Measurements from ENCODE around the gene MCTP1.

Gene MCTP1

DNA sequence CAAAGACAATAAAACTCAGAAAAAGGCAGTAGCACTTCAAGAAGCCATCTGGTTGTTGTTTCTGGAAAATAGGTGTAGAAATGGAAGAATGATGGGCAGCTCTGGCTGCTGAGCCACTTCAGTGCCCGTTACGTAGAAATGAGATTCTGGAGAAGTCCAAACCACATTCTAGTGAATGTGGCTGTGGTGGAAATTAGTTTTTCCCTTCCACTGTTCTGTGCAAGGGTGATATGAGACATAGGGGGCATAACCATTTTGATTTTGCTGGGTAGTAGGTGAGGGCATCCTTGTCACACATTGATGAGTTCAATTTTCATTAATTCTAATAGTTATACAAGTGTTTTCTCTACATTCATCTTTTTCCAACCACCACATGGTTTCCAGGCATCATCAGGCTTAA lies 275.1 kb downstream of the MCTP1 start:
- H3K36me3 ChIP-seq (replicated peaks; ENCODE audit: insufficient read depth, low read length): no peaks in the 10 kb centered on the region
- DNase-seq: no peak
- TF ChIP-seq, protein P1, sequence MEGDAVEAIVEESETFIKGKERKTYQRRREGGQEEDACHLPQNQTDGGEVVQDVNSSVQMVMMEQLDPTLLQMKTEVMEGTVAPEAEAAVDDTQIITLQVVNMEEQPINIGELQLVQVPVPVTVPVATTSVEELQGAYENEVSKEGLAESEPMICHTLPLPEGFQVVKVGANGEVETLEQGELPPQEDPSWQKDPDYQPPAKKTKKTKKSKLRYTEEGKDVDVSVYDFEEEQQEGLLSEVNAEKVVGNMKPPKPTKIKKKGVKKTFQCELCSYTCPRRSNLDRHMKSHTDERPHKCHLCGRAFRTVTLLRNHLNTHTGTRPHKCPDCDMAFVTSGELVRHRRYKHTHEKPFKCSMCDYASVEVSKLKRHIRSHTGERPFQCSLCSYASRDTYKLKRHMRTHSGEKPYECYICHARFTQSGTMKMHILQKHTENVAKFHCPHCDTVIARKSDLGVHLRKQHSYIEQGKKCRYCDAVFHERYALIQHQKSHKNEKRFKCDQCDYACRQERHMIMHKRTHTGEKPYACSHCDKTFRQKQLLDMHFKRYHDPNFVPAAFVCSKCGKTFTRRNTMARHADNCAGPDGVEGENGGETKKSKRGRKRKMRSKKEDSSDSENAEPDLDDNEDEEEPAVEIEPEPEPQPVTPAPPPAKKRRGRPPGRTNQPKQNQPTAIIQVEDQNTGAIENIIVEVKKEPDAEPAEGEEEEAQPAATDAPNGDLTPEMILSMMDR (IDR thresholded peaks at IDR 0.05; ENCODE audit: low read length): no peak
- TF ChIP-seq EZH2 (optimal IDR thresholded peaks at IDR 0.05; ENCODE audit: low read depth, low read length) (no peak), EZH2phosphoT487 (IDR thresholded peaks at IDR 0.05; ENCODE audit: low read length) (no peak)
- no peak overlapping the region for H3K4me3 ChIP-seq (ENCODE audit: low read length)
- no peak overlapping the region for H3K9ac ChIP-seq (ENCODE audit: low read length)
- H3F3A ChIP-seq (ENCODE audit: insufficient read depth, low read length): no peaks in the 10 kb centered on the region
- H3K27ac ChIP-seq (ENCODE audit: low read length): no peak overlapping the region
- no peaks in the 10 kb centered on the region for H3K27me3 ChIP-seq (replicated peaks; ENCODE audit: insufficient read depth, low read length)
- H3K9me3 ChIP-seq (replicated peaks; ENCODE audit: insufficient read depth, low read length): no peaks in the 10 kb centered on the region
- H3K79me2 ChIP-seq (ENCODE audit: low read length): no peaks in the 10 kb centered on the region
- no peaks in the 10 kb centered on the region for H3K9me2 ChIP-seq (replicated peaks; ENCODE audit: insufficient read depth, low read length)
- H4K20me1 ChIP-seq (ENCODE audit: insufficient read depth, low read length): no peaks in the 10 kb centered on the region
- no peak overlapping the region for H3K4me2 ChIP-seq (ENCODE audit: low read depth, low read length)
- no peaks in the 10 kb centered on the region for H3K4me1 ChIP-seq (ENCODE audit: low read length)
- no peak overlapping the region for H2AFZ ChIP-seq (ENCODE audit: low read length)

DNA sequence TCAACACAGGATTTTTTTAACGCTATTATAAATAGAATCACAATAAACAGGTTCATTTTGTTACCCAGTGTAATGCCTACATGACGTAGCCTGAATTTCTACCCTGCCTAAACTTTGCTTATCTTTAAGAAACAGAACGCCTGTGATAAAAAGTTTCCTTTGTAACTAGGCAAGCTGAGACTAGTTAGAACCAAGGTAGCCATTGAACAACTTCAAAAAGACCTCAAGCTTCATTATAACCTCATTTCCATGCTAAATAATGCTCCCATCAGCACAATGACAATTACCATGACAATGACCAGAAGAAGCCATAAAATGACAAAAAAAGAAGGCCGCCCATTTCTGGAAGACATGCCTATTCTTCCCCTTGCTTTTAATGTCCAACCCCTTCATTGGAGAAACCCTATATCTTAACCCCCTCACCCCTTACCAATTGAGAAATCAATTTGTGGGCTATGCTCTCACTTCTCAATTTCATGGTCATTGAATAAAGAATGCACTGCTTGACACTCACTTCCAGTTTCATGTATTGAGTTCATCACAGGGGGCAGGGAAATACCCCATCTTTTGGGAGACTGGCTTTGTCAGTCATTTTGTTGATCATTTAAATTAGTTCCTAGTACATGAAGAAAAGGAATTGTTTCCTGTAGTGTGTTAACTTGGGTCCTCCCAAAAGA lies 276.8 kb downstream of the MCTP1 start:
- Histone ChIP-seq H3K36me3 (replicated peaks; ENCODE audit: insufficient read depth, low read length) (no peaks in the 10 kb centered on the region), H3K27me3 (replicated peaks; ENCODE audit: insufficient read depth, low read length) (no peaks in the 10 kb centered on the region), H3K9me3 (replicated peaks; ENCODE audit: insufficient read depth, low read length) (no peaks in the 10 kb centered on the region), H3K4me3 (ENCODE audit: low read length) (no peak overlapping the region), H3K4me1 (ENCODE audit: low read length) (no peaks in the 10 kb centered on the region), H3K79me2 (ENCODE audit: low read length) (no peaks in the 10 kb centered on the region), H3K9me2 (replicated peaks; ENCODE audit: insufficient read depth, low read length) (no peaks in the 10 kb centered on the region), H2AFZ (ENCODE audit: low read length) (no peak overlapping the region), H3F3A (ENCODE audit: insufficient read depth, low read length) (no peaks in the 10 kb centered on the region), H3K27ac (ENCODE audit: low read length) (no peak overlapping the region), H3K4me2 (ENCODE audit: low read depth, low read length) (no peak overlapping the region), H4K20me1 (ENCODE audit: insufficient read depth, low read length) (no peaks in the 10 kb centered on the region), H3K9ac (ENCODE audit: low read length) (no peak overlapping the region)
- TF ChIP-seq EZH2phosphoT487 (IDR thresholded peaks at IDR 0.05; ENCODE audit: low read length): no peak
- TF ChIP-seq EZH2 (optimal IDR thresholded peaks at IDR 0.05; ENCODE audit: low read depth, low read length): no peak
- TF ChIP-seq, protein P1 (IDR thresholded peaks at IDR 0.05; ENCODE audit: low read length): no peak
- DNase-seq: no peak

DNA sequence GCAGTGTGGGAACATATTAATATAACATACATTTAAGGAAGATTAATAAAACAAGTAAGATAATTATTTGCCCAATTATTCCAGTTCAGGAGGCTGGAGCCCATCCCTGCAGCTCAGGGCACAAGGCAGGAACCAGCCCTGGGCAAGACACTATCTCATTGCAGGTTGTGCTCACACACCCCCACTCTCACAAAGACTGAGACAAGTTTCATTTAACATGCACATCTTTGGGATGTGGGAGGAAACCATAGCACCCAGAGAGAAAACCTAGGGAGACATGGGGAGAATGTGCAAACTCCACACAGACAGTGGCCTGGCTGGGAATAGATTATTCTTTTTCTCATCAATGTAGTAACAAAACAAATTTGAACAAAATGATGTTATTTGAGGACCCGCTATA lies 279.1 kb downstream of the MCTP1 start:
- Histone ChIP-seq H3K4me3 (ENCODE audit: low read length) (no peak overlapping the region), H3F3A (ENCODE audit: insufficient read depth, low read length) (no peaks in the 10 kb centered on the region), H3K27me3 (replicated peaks; ENCODE audit: insufficient read depth, low read length) (no peaks in the 10 kb centered on the region), H3K9me3 (replicated peaks; ENCODE audit: insufficient read depth, low read length) (no peaks in the 10 kb centered on the region), H3K9me2 (replicated peaks; ENCODE audit: insufficient read depth, low read length) (no peaks in the 10 kb centered on the region), H3K36me3 (replicated peaks; ENCODE audit: insufficient read depth, low read length) (no peaks in the 10 kb centered on the region), H3K9ac (ENCODE audit: low read length) (no peak overlapping the region), H4K20me1 (ENCODE audit: insufficient read depth, low read length) (no peaks in the 10 kb centered on the region), H3K79me2 (ENCODE audit: low read length) (no peaks in the 10 kb centered on the region), H3K27ac (ENCODE audit: low read length) (no peak overlapping the region), H2AFZ (ENCODE audit: low read length) (no peak overlapping the region), H3K4me2 (ENCODE audit: low read depth, low read length) (no peak overlapping the region), H3K4me1 (ENCODE audit: low read length) (no peaks in the 10 kb centered on the region)
- no peak for TF ChIP-seq EZH2phosphoT487 (IDR thresholded peaks at IDR 0.05; ENCODE audit: low read length)
- TF ChIP-seq EZH2 (optimal IDR thresholded peaks at IDR 0.05; ENCODE audit: low read depth, low read length): no peak
- TF ChIP-seq, protein P1 (IDR thresholded peaks at IDR 0.05; ENCODE audit: low read length): no peak
- DNase-seq: no peak

Data from MM.1S (cell line).